ENCODE data around the gene ZNF878. TPM values are rescaled to one million over a fixed set of nuclear protein-coding genes. Genes with fewer than 3 reads are reported as not detected.

The ZNF878 gene
- total and polyA plus RNA-seq, 2 of the 8 experiments (the other 6 are each of a cell fraction or from before 2014, with no cell fraction given), result 0.91 to 9.1 TPM

- peaks cover 0 to 2% (median 0%) of the 10 kb centered on the region in 4 experiments; a peak in 2 of 7 replicates for H3K4me1 ChIP-seq (replicated peaks in 1 of 4; ENCODE audit: control insufficient read depth in 3 of 4, insufficient read depth in 4 of 4, low read length in 3 of 4)
- no peak overlapping the region for H2BK12ac ChIP-seq (ENCODE audit: low read depth, low read length)
- no peak overlapping the region for H2BK15ac ChIP-seq (ENCODE audit: low read length)
- H3K4me3 ChIP-seq (ENCODE audit: extremely low read depth in 1 of 4, insufficient read depth in 2 of 4, low read depth in 3 of 4, low read length in 4 of 4), result no peak overlapping the region
- no peak overlapping the region for H4K91ac ChIP-seq (replicated peaks; ENCODE audit: insufficient read length, low read length)
- H3K23me2 ChIP-seq (ENCODE audit: low read depth, low read length), result no peaks in the 10 kb centered on the region; the same call in 1 of the 2 replicates
- H3K9me3 ChIP-seq (ENCODE audit: insufficient read depth in 2 of 2, low read depth in 1 of 2, low read length in 1 of 2), result no peaks in the 10 kb centered on the region; a peak in 1 of 4 replicates
- H3K23ac ChIP-seq (ENCODE audit: insufficient read length), result no peak overlapping the region
- no peak overlapping the region for H3K14ac ChIP-seq (ENCODE audit: insufficient read length)
- peaks cover 0 to 2% (median 0%) of the 10 kb centered on the region in 4 experiments; a peak in 3 of 8 replicates for H3K36me3 ChIP-seq (ENCODE audit: control insufficient read depth in 2 of 4, insufficient read depth in 4 of 4, low read length in 3 of 4)
- ChIA-PET CTCF (ENCODE audit: partially characterized antibody) (interaction anchor here (1.0 to 13.7 kb wide), 2 partner anchors 70 to 114 kb away, joined by 4 to 144 read pairs; partner anchors contain the start of gene ZNF700), POLR2A (ENCODE audit: partially characterized antibody) (interaction anchor here (0.6 to 1.1 kb wide), 4 partner anchors 27 to 106 kb away, joined by 3 read pairs; partner anchors contain the start of gene ZNF878)
- no peak overlapping the region for H4K5ac ChIP-seq (ENCODE audit: insufficient read length, low read depth, low read length)
- no peak overlapping the region for H2BK120ac ChIP-seq (replicated peaks; ENCODE audit: low read depth, low read length)
- H3K27ac ChIP-seq (ENCODE audit: low read depth, low read length), result no peak overlapping the region
- DNase-seq (ENCODE audit: low read depth in 1 of 2, low spot score in 2 of 2) (no peak), FAIRE-seq (no peak)
- H3K79me1 ChIP-seq (ENCODE audit: low read depth, low read length), result peaks cover 13% of the 10 kb centered on the region
- H2AFZ ChIP-seq (ENCODE audit: low read length), result no peak overlapping the region
- WGBS, 2 experiments (ENCODE audit: extremely low coverage in 1 of 2, insufficient coverage in 1 of 2, insufficient read length in 1 of 2, insufficient replicate concordance in 2 of 2, low coverage in 1 of 2, low lambda C conversion rate in 2 of 2, missing lambda C conversion rate in 1 of 2), result 83% methylated on average over 1 of the region's 1 CpG; no CpG with 5 or more reads in 1 of the 2 experiments
- H3K18ac ChIP-seq (ENCODE audit: extremely low read depth, low read length), result no peak overlapping the region
- H2BK20ac ChIP-seq (ENCODE audit: low read length), result no peak overlapping the region
- H2AK5ac ChIP-seq (ENCODE audit: low read depth, low read length), result no peak overlapping the region
- no peak overlapping the region for H3K4ac ChIP-seq (replicated peaks; ENCODE audit: insufficient read length, low read depth, low read length)
- no peak overlapping the region for H3K56ac ChIP-seq (replicated peaks; ENCODE audit: insufficient read length, low read depth, low read length)
- TF ChIP-seq EP300 (IDR thresholded peaks at IDR 0.05; ENCODE audit: borderline replicate concordance in 1 of 2, low read depth in 2 of 2, low read length in 2 of 2), result no peak
- TF ChIP-seq CEBPB (IDR thresholded peaks at IDR 0.05; ENCODE audit: low read depth, low read length), result no peak
- no peak for TF ChIP-seq CHD2 (IDR thresholded peaks at IDR 0.05; ENCODE audit: low read length)
- no peak for TF ChIP-seq KDM4A (IDR thresholded peaks at IDR 0.05; ENCODE audit: low read depth, low read length, severe bottlenecking)
- no peak for TF ChIP-seq GTF2F1 (IDR thresholded peaks at IDR 0.05; ENCODE audit: borderline replicate concordance, low read depth, low read length)
- no peak for TF ChIP-seq HDAC6 (IDR thresholded peaks at IDR 0.05; ENCODE audit: low read depth, low read length)
- TF ChIP-seq SIRT6 (IDR thresholded peaks at IDR 0.05; ENCODE audit: low read length), result no peak
- TF ChIP-seq TEAD4 (IDR thresholded peaks at IDR 0.05; ENCODE audit: low read depth, low read length), result no peak
- no peak for TF ChIP-seq SP4 (IDR thresholded peaks at IDR 0.05; ENCODE audit: low read length)
- no peak for TF ChIP-seq POLR2A (IDR thresholded peaks at IDR 0.05; ENCODE audit: control extremely low read depth in 1 of 2, low read depth in 2 of 2, low read length in 2 of 2)
- no peak for TF ChIP-seq SP1 (IDR thresholded peaks at IDR 0.05; ENCODE audit: low read depth, low read length)
- TF ChIP-seq ASH2L (IDR thresholded peaks at IDR 0.05; ENCODE audit: low read length), result no peak
- TF ChIP-seq, protein P1, sequence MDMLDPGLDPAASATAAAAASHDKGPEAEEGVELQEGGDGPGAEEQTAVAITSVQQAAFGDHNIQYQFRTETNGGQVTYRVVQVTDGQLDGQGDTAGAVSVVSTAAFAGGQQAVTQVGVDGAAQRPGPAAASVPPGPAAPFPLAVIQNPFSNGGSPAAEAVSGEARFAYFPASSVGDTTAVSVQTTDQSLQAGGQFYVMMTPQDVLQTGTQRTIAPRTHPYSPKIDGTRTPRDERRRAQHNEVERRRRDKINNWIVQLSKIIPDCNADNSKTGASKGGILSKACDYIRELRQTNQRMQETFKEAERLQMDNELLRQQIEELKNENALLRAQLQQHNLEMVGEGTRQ (IDR thresholded peaks at IDR 0.05; ENCODE audit: low read length), result no peak
- peaks cover 2 to 88% of the 10 kb centered on the region in 2 experiments; a peak in 3 of 4 replicates for H3K79me2 ChIP-seq (ENCODE audit: control insufficient read depth in 1 of 2, insufficient read depth in 2 of 2, low read length in 2 of 2)
- H4K20me1 ChIP-seq (replicated peaks in 1 of 2; ENCODE audit: control insufficient read depth in 1 of 2, insufficient read depth in 2 of 2, low read length in 2 of 2), result peaks cover 4 to 5% of the 10 kb centered on the region in 2 experiments
- H3K9ac ChIP-seq (replicated peaks in 1 of 4; ENCODE audit: extremely low read depth in 1 of 4, low read depth in 3 of 4, low read length in 3 of 4), result no peak overlapping the region
- H3K4me2 ChIP-seq (ENCODE audit: insufficient read depth in 1 of 2, low read depth in 2 of 2, low read length in 2 of 2), result no peak overlapping the region
- no peak overlapping the region for H4K8ac ChIP-seq (ENCODE audit: extremely low read depth, insufficient read depth, low read length)
- H2BK5ac ChIP-seq (ENCODE audit: low read depth, low read length), result no peak overlapping the region
- no peaks in the 10 kb centered on the region for H3K27me3 ChIP-seq (replicated peaks in 1 of 4; ENCODE audit: control insufficient read depth in 3 of 4, extremely low read depth in 1 of 4, insufficient read depth in 3 of 4, low read length in 3 of 4)
Measured at GRCh38 chr19:11995174-11995573, 57.6 kb downstream of the ZNF878 start.

All from H1 (cell line).